Choroid plexus epithelial cell (primary cell): ENCODE results near the gene PDE2A.
"Not testable (repeated sequence)": the region's sequence is repeated elsewhere in the genome, so short reads cannot be mapped to it uniquely, and the experiment has no call there.

Experiments used
- DNase-seq: peaks from one replicate; pipeline ENCODE4 v3.0.0-alpha.2; 2010; ENCODE audit warnings: low read depth
- H3K4me3 ChIP-seq: 2 replicates; pipeline ENCODE4 v1.5.1; 2011; ENCODE audit warnings: low read depth, mild to moderate bottlenecking, control low read depth, low read length, moderate library complexity
- TF ChIP-seq, protein P1 (sequence below): conservative IDR thresholded peaks from 2 replicates; pipeline ENCODE4 v1.5.1; 2011; ENCODE audit warnings: low read depth, mild to moderate bottlenecking, control low read depth, inconsistent platforms, low read length, moderate library complexity

Gene PDE2A

DNA sequence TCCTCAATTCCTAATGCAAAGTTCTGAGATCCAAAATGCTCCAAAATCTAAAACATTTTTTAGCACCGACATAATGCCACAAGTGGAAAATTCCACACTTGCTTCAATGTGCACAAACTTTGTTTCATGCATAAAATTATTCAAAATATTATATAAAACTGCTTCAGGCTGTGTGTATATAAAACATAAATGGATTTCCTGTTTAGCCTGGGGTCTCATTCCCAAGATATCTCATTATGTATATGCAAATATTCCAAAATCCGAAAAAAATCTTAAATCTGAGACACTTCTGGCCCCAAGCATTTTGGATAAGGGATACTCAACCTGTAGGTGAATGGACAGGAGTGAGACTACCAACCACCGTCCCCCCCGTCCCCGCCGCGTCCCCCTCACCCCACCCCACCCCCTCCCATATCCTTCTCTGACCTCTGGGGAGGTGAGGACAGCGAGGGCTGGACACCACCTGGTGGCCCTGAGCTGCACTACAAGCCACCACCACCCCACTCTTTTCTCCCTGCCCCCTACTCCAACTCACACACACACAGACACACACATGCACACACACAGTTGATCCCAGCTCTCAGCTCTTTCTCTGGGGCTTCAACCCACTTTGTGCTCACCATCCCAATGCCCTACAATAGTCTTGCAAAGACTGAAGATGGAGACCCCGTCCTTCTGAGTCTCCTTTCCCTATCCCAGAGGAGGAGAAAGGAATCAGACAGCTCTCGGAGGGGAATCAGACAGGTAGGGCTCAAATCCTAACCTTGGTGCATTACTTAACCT, 101.0 kb downstream of the PDE2A start:
- DNase-seq = peak; percentile 58
- H3K4me3 ChIP-seq = no peak overlapping the region
- TF ChIP-seq, protein P1, sequence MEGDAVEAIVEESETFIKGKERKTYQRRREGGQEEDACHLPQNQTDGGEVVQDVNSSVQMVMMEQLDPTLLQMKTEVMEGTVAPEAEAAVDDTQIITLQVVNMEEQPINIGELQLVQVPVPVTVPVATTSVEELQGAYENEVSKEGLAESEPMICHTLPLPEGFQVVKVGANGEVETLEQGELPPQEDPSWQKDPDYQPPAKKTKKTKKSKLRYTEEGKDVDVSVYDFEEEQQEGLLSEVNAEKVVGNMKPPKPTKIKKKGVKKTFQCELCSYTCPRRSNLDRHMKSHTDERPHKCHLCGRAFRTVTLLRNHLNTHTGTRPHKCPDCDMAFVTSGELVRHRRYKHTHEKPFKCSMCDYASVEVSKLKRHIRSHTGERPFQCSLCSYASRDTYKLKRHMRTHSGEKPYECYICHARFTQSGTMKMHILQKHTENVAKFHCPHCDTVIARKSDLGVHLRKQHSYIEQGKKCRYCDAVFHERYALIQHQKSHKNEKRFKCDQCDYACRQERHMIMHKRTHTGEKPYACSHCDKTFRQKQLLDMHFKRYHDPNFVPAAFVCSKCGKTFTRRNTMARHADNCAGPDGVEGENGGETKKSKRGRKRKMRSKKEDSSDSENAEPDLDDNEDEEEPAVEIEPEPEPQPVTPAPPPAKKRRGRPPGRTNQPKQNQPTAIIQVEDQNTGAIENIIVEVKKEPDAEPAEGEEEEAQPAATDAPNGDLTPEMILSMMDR = peak; percentile 78

DNA sequence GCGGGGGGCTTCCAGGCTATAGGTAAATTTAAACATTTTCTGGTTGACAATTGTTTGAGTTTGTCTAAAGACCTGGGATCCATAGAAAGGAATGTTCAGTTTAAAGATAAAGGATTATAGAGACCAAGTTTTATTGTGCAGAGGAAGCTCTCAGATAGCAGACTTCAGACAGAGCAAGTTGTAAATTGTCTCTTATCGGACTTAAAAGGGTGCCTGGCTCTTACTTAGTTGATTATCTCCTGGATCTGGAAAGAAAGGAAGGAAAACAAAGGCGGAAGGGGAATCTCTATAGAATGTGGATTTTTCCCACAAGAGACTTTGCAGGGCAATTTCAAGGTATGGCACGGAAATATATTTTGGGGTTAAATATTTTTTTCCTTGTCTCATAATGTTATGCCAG, 101.7 kb downstream of the PDE2A start:
- not testable (repeated sequence) for H3K4me3 ChIP-seq, DNase-seq

DNA sequence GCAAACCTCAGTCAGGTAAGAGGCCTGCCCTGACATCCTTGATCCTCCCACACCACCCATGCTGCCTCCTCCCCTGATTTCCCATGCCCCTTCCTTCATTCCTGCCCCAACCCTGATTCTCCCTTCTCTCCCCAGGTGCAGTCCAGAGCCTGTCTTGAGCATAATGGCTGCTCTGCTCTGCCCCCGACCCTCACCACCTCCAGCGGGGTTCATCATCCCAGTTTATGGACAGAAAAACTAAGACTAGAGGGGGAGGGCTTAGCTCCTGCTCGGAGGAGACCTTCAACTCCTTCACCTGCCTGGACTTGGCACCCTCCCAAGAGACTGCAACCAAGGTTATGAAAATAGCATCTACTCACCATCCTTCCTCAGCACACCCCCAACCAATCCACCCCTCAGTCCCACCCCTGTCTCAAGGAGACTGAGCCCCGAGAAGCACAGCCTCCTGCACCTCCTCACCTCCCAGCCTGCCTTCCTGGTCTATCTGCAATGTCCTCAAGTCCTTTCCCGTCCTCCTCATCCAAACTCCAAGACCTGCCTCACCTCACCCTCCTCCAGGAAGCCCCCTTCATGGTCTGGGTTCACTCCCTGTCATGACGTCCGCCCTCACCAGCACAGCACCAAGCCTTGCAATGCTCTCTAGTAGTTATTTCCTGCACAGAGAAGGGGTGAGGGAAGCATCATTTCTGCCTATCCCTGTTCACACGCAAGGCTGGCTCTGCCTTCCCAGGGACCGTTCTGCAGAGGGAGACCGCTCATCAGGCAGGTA, 103.1 kb downstream of the PDE2A start:
- no peak overlapping the region for H3K4me3 ChIP-seq
- DNase-seq = no peak
- TF ChIP-seq, protein P1 = no peak

DNA sequence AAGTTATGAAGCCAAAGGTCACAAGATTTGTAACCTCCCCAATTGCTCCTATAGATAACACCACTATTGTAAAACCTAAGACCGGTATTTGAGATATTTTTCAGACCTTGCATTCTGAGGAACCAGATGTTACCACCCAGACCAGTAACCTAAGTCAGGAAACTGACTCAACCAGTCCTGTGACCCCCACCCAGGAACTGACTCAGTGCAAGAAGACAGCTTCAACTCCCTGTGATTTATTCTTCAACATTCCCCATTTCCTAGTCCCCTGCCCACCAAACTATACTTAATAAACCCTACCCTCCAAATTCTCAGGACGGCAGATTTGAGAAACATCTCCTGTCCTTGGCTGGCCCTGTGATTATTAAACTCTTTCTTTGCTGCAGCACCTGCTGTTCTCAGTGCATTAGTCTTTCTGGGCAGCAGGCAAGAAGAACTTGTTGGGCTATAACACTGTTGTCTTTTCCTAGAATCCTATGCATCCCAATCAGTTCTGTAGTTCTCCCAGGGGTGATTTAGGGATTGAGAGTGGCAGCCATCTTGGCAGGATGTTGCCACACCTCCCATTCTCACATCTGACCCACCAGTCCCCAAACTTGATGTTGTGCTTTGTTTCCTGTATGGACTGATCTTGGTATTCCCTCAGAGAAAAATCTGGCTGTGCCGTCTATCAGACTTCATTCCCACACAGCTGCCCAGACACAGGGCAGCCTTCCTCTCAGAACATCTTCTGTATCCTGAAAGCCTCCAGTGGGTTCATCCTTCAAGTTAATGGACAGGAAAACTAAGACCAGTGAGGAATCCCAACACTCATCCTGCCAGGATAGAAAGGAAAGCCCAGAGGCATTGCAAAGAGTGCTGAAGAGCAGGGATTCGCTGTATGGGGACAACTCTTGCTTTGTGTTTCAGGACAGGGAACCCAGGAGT, 104.0 kb downstream of the PDE2A start:
- H3K4me3 ChIP-seq = no peak overlapping the region
- TF ChIP-seq, protein P1 = no peak
- peak; percentile 92 for DNase-seq

DNA sequence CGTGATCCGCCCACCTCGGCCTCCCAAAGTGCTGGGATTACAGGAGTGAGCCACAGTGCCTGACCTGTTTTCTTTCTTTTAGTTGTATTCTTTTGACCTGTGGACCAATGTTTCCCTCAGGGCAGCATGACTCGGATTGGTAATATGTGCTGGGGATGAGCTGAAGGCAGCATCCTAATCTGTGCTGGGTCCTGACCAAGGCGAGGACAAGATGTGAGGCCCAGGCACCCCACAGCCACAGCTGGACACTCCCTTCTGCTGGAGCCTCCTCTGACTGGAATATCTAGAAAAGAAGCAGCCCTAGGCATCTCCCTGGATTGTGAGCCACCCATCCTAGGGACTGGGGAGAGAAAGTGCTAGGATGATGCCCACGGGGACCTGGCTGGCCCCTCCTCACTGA, 105.4 kb downstream of the PDE2A start:
- no peak for DNase-seq
- no peak overlapping the region for H3K4me3 ChIP-seq
- TF ChIP-seq, protein P1 = no peak

DNA sequence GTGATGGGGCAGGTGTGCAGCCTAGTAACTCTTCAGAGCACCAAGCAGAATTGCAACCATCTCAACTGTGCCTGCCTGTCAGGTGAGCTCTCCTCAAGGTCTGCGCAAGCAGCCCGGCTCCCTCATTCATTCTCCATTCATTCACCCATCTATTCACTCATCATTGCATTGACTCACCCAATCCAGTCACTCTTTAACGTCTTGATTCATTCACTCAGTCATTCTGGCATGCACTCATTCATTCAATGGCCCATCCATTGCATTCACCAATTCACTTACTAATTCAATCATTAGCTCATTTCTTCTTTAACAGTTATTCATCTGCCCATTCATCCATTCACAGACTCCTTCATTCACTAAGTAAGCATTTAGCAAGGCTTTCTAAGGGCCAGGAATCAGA, 111.8 kb downstream of the PDE2A start:
- DNase-seq = no peak
- TF ChIP-seq, protein P1 = no peak
- no peak overlapping the region for H3K4me3 ChIP-seq

DNA sequence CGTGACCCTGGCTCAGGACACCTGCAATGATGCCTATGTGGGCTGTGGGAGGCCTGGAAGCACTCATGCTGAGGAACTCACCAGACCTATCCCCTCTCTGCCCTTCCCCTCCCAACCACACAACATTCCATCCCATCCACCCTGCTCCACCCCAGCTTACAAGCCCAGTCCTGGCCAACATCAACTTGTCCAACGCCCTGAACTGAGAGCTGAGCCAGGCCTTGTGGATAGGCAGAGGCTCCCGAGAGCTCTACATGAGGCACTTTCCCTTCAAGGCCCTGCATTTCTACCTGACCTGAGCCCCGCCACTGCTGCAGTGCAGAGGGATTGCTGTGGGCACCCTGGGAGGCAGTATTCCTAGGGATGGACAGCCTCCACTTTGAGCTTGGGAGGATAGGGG, 112.4 kb downstream of the PDE2A start:
- DNase-seq = no peak
- H3K4me3 ChIP-seq = no peak overlapping the region
- TF ChIP-seq, protein P1 = no peak

DNA sequence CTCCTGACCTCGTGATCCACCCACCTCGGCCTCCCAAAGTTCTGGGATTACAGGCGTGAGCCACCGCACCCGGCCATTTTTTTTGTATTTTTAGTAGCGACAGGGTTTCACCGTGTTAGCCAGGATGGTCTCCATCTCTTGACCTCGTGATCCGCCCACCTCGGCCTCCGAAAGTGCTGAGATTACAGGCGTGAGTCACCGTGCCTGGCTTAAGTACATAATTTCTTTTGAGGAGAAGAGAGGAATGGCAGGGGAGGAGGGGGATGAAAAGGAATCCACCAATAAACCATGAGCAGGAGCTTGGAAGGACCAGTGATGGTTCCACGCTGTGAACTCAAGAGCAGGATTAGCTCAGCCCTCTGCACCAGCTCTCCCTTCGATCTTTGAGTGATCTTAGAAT, 113.4 kb downstream of the PDE2A start:
- not testable (repeated sequence) for DNase-seq, H3K4me3 ChIP-seq
